ENCODE results near the gene HS6ST2. TPM values are rescaled to one million over a fixed set of nuclear protein-coding genes. Genes with fewer than 3 reads are reported as not detected.

HS6ST2 gene
- total RNA-seq, 1 donor from 2014 or later: 6.2 TPM

DNA sequence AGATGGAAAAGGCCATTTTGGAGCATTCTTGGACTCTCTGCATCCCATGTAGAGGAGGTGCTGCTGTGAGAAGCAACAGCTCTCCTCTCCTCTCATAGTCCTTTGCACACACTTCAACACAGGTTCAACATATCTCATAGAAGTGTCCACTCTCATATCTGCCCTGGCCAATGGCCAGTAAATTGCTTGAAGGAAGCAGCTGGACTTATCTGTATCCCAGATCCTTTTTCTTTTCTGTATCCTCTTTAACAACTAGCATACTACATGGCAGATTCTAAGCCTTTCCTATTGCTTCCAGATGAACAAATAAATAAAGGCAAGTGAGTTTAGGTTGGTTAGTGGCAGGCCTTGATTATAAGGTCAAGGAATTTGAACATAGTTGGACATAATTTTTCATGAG, 122.0 kb downstream of the HS6ST2 start:
- TF ChIP-seq, protein P1, sequence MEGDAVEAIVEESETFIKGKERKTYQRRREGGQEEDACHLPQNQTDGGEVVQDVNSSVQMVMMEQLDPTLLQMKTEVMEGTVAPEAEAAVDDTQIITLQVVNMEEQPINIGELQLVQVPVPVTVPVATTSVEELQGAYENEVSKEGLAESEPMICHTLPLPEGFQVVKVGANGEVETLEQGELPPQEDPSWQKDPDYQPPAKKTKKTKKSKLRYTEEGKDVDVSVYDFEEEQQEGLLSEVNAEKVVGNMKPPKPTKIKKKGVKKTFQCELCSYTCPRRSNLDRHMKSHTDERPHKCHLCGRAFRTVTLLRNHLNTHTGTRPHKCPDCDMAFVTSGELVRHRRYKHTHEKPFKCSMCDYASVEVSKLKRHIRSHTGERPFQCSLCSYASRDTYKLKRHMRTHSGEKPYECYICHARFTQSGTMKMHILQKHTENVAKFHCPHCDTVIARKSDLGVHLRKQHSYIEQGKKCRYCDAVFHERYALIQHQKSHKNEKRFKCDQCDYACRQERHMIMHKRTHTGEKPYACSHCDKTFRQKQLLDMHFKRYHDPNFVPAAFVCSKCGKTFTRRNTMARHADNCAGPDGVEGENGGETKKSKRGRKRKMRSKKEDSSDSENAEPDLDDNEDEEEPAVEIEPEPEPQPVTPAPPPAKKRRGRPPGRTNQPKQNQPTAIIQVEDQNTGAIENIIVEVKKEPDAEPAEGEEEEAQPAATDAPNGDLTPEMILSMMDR (IDR thresholded peaks at IDR 0.05): no peak
- no peak for DNase-seq (ENCODE audit: extremely low spot score, unreplicated experiment)
- no peak overlapping the region for H3K4me3 Mint-ChIP-seq (ENCODE audit: unreplicated experiment)
- no peak overlapping the region for H3K27ac Mint-ChIP-seq (ENCODE audit: unreplicated experiment)
- peaks cover 19% of the 10 kb centered on the region for H3K4me1 Mint-ChIP-seq (ENCODE audit: unreplicated experiment)
- H3K36me3 Mint-ChIP-seq (ENCODE audit: unreplicated experiment): no peaks in the 10 kb centered on the region
- H3K9me3 Mint-ChIP-seq (ENCODE audit: unreplicated experiment): no peaks in the 10 kb centered on the region
- no peaks in the 10 kb centered on the region for H3K27me3 Mint-ChIP-seq (ENCODE audit: unreplicated experiment)

DNA sequence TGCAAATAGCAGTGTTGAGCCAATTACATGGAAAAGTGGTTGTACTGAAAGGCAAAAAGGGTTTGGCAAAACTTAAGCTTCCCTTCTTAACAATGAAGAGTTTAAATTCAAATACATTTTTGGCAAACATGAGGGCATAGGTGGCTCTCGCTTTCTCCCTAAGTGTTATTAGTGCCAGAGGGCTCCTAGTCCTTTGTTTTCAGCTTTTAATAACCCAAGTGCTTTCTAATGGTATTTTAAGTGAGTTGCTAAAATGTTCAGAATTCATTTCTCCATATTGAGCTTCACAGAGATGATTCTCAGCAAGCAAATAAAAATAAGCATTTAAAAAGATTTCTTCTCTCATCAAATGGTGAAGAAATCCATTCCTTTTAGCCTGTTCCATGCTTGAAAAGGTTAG, 123.7 kb downstream of the HS6ST2 start:
- no peak overlapping the region for H3K27ac Mint-ChIP-seq (ENCODE audit: unreplicated experiment)
- no peaks in the 10 kb centered on the region for H3K36me3 Mint-ChIP-seq (ENCODE audit: unreplicated experiment)
- no peaks in the 10 kb centered on the region for H3K9me3 Mint-ChIP-seq (ENCODE audit: unreplicated experiment)
- peaks cover 28% of the 10 kb centered on the region for H3K4me1 Mint-ChIP-seq (ENCODE audit: unreplicated experiment)
- TF ChIP-seq, protein P1 (IDR thresholded peaks at IDR 0.05): no peak
- H3K4me3 Mint-ChIP-seq (ENCODE audit: unreplicated experiment): no peak overlapping the region
- no peaks in the 10 kb centered on the region for H3K27me3 Mint-ChIP-seq (ENCODE audit: unreplicated experiment)
- DNase-seq (ENCODE audit: extremely low spot score, unreplicated experiment): no peak

GRCh38 chrX:132834109-132834508, 124.3 kb downstream of the HS6ST2 start:
- Mint-ChIP-seq H3K36me3 (ENCODE audit: unreplicated experiment) (no peaks in the 10 kb centered on the region), H3K27ac (ENCODE audit: unreplicated experiment) (no peak overlapping the region), H3K27me3 (ENCODE audit: unreplicated experiment) (no peaks in the 10 kb centered on the region), H3K4me1 (ENCODE audit: unreplicated experiment) (peaks cover 28% of the 10 kb centered on the region), H3K9me3 (ENCODE audit: unreplicated experiment) (no peaks in the 10 kb centered on the region), H3K4me3 (ENCODE audit: unreplicated experiment) (no peak overlapping the region)
- no peak for DNase-seq (ENCODE audit: extremely low spot score, unreplicated experiment)
- TF ChIP-seq, protein P1 (IDR thresholded peaks at IDR 0.05): no peak

DNA sequence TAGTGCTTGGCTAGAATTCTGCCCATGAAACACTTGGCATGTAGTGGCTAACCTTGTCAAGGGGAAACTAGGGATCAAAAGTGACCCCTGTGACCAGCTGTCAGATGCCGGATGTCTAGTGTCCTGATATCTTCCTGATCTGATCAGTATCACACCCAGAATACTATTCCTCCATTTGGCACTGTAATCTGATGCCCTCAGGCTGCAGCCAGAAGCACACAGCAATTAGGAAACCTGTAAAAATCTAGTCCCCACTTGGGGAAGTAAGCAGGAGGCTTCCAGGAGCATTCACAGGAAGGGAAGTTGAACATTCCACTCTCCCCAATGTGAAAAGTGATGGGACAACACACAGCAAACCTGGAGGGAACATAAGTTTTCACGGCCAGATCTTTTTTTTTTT, 125.1 kb downstream of the HS6ST2 start:
- Mint-ChIP-seq H3K27me3 (ENCODE audit: unreplicated experiment) (no peaks in the 10 kb centered on the region), H3K27ac (ENCODE audit: unreplicated experiment) (no peak overlapping the region), H3K36me3 (ENCODE audit: unreplicated experiment) (no peaks in the 10 kb centered on the region), H3K4me3 (ENCODE audit: unreplicated experiment) (no peak overlapping the region), H3K4me1 (ENCODE audit: unreplicated experiment) (peaks cover 28% of the 10 kb centered on the region), H3K9me3 (ENCODE audit: unreplicated experiment) (no peaks in the 10 kb centered on the region)
- TF ChIP-seq, protein P1 (IDR thresholded peaks at IDR 0.05): no peak
- DNase-seq (ENCODE audit: extremely low spot score, unreplicated experiment): no peak

GRCh38 chrX:132831336-132831973, 127.0 kb downstream of the HS6ST2 start:
- peaks cover 13% of the 10 kb centered on the region for H3K4me1 Mint-ChIP-seq (ENCODE audit: unreplicated experiment)
- TF ChIP-seq, protein P1 (IDR thresholded peaks at IDR 0.05): no peak
- no peaks in the 10 kb centered on the region for H3K36me3 Mint-ChIP-seq (ENCODE audit: unreplicated experiment)
- no peak overlapping the region for H3K4me3 Mint-ChIP-seq (ENCODE audit: unreplicated experiment)
- H3K27me3 Mint-ChIP-seq (ENCODE audit: unreplicated experiment): no peaks in the 10 kb centered on the region
- no peaks in the 10 kb centered on the region for H3K9me3 Mint-ChIP-seq (ENCODE audit: unreplicated experiment)
- no peak for DNase-seq (ENCODE audit: extremely low spot score, unreplicated experiment)
- no peak overlapping the region for H3K27ac Mint-ChIP-seq (ENCODE audit: unreplicated experiment)
